ELF-1 (cell line): ENCODE data around the gene ACOT7.

Experiments
- DNase-seq: peaks from one replicate; pipeline ENCODE4 v3.0.0-alpha.2; 2016; ENCODE audit warnings: low read depth, low spot score

Gene ACOT7

DNA sequence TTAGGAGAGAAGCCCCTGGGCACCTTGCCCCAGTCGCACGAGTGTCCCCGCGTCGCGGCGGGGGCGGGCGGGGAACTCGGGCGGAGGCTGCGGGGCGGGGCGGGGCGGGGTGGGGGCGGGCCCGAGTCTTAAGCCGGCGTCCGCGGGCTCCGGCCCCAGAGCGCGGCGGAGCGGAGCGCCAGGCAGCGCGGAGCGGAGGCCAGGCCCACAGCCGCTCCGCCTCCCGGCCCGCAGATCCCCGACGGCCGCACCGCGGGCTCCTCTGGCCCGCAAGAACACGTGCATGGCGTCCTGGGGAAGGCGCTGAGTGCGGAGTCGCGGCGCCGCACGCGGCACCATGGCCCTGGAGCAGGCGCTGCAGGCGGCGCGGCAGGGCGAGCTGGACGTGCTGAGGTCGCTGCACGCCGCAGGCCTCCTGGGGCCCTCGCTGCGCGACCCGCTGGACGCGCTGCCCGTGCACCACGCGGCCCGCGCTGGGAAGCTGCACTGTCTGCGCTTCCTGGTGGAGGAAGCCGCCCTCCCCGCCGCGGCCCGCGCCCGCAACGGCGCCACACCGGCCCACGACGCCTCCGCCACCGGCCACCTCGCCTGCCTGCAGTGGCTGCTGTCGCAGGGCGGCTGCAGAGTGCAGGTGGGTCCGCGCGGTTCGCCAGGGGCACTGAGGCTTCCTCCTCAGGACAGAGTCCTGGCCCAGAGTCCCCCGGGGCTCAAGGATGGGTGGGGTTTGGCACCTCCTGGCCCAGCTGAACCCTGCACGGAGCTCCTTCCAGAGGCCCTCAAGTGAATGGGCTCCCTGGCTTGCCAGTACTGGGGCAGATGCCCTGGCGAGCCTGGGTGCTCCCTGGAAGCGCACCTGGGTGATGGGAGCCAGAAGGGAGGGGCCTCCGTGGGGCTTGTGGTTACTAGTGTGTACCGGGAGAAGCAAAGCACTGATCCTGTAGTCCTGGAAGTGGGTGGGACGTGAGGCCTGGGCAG is 31.3 kb upstream of the ACOT7 start, which contains the start of gene ESPN:
Gene ESPN (plus strand): TSS at position 158 of the 975 bp plus-strand sequence. CDS start 180 bp downstream, at position 338.
- DNase-seq: no peak

DNA sequence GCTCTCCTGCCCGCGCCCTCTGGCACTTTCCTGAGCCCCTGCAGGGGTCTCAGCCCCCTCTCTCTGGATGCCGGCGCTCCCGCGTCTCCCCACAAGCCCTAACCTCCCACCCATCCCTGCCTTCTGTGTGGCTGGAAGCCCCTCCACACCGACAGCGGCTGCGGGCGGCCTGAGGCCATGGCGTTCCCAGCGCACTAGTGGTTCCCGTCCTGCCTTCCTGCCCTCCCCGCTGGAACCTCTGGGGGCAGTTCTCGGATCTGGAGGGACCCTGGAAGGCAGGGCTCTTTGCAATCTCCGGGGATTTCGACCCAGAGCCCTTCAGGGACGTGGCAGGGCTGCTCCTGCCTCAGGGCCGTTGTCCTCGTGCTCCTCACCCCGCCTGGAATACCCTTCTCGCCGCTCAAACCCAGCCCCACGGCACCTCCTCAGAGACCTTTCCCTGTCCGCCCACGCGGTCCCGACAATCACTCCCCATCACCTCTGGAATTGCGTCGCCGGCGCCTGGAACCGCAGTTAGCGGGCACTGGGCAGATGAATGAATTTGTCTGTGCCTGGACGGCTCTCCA is 30.5 kb upstream of the ACOT7 start:
- DNase-seq: peak; percentile 34

DNA sequence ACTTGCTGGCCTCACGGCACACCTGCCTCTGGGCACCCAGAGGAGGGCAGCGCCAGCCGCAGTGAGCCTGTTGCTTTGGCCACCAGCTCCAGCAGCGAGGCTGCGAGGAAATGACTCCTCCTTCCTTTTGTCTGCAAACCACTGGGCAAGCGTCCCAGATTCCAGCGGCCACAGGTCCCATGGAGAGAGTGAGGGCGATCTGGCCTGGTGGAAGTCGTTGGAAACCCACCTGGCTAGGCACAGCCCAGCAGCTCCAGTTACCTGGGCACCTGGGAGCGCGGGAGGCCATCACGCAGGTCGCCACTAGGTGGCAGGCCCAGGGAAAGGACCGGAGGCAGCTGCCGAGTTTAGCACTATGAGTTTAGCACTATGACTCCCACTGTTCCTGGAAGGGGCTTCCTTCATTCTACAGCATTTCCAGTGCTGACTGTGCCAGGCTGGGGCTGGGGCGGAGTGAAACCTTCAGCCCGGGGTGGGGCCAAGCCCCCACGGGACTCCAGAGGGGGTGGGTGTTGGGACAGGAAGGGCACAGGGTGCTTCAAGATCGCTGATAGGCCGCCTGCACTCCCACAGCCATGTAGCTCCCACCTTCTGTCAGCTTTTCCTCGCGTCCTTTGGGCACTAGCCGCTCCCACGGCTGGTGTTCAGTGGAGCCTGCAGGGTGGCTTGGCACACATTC is 29.9 kb upstream of the ACOT7 start:
- peak; percentile 80 for DNase-seq

DNA sequence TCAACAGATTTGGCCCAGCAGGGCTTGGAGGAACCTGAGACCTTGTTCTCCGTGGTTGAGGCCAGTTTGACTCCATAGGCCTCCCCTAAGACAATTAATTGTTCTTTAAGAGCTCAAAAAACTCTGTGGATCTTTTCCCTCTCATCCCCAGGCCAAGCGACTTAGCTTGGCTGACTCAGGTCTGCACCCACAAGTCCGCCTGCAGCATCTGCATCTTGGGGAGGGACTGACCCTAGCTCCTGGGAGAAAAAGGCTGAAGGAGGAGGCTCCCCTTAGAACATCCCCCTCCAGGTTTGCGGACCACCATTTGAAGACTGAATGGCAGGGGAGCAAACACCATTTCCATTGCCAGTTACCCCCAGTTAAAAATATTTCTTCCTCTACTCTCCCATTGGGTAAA is 27.7 kb upstream of the ACOT7 start:
- DNase-seq: no peak

DNA sequence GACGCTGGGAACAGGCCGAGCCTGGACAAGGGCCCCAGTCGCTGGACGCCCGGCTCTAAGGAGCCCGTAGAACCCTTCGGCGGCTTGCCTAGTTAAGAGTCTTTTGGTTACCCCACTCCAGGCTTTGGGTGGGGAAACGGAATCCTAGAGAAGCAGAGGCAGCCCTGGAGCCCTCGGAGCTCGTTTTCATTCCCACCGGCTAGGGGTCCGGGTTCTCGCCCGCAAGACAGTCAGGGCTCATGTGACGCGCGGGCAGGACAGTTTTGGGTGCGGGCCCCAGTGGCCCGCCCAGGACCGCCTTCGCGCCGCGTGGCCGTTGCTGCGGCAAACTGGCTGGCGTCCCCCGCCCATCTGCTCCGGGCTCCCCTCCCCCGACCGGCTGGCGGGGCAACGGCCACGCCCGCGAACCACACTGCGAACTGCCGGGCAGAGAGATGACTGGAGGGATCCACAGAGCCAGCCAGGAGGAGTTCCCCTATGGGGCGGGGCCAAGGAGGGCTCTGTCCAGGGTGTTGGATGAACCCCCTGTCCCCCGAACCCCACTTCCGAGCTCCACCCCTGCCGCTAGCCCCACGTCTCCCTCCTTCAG is 27.0 kb upstream of the ACOT7 start:
- peak; percentile 26 for DNase-seq

DNA sequence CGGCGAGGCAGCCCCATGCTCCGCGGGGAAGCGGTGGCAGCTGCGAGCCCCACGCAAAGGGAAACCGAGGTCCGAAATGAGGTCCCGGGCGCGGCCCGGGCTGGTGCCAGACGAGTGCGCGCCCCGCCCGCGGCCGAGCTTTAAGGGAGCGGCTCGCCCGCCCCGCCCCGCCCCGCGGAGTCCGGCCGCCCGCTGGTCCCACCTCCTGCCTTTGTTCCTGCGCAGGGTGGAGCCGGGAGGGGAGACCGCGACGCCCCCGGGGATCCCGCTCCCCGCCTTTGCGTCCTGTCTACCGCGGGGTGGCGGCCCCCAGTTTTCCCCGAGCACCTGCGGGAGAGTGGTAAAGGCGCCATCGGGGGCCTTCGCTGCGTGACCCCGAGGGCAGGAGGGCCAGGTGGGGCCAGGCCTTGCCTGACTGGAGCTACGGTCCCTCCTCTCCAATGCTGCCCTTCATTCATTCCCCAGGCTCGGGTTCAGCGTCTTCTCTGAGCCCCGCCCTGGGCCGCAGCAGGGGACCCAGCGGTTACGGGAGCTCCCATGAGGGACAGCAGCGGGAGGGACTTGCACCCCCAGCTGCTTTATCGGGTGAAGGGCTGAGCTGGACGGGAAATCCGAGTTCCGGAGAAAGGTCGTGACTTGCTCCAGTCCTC is 26.4 kb upstream of the ACOT7 start, which contains the start of gene HES2:
Gene HES2 (minus strand): TSS at position 116 of the 650 bp plus-strand sequence. CDS start 99 bp downstream, at position 17.
- DNase-seq: peak; percentile 40

DNA sequence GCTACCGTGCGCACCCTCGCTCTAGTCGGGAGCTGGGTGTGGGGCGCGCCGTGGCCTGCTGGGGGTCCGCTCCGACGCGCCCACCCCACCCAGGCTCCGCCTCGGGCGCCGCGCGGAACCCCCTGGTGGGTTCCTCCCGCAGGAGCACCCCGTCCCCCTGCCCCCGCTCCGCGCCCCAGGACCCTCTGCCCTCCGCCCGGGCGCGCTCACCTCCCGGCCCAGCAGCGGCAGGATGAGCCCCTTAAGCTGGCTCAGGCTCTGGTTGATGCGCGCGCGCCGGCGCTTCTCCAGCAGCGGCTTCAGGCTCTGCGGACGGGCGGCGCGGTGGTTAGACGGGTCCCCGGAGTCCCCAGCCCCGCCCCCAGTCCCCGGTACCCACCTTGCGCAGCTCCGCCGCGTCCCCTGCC is 25.8 kb upstream of the ACOT7 start:
- DNase-seq: no peak

DNA sequence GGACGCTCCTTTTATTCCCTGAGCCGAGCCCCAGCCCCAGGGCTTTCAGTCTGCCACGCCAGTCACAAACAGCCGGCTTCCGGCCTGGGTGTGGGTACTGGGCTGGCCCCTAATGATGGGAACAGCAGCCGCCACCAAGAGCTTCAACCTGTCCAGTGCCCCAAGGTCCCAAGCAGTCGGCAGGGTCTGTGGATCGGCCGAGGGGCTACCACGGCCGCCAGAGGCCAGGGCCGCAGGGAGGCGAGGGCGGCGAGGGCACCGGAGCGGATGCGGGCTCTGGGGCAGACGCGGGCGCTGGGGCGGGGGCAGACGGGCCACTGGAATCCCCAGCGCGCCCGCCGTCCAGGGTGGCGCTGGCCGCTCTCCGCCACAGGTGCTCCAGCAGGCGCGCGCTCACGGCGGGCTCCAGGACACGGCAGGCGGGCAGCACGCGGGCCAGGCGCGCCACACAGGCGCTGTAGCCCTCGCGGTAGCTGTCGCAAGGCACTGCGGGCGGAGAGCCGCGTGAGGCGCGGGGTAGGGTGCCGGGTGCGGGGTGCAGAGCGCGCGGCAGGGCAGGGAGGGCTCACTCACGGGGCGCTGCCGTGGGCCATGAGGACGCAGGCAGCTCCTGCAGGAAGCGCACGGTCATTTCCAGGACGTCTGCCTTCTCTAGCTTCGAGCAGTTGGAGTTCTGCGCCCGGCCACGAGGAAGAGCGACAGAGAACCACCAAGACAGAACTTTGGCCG is 25.3 kb upstream of the ACOT7 start:
- DNase-seq: no peak

DNA sequence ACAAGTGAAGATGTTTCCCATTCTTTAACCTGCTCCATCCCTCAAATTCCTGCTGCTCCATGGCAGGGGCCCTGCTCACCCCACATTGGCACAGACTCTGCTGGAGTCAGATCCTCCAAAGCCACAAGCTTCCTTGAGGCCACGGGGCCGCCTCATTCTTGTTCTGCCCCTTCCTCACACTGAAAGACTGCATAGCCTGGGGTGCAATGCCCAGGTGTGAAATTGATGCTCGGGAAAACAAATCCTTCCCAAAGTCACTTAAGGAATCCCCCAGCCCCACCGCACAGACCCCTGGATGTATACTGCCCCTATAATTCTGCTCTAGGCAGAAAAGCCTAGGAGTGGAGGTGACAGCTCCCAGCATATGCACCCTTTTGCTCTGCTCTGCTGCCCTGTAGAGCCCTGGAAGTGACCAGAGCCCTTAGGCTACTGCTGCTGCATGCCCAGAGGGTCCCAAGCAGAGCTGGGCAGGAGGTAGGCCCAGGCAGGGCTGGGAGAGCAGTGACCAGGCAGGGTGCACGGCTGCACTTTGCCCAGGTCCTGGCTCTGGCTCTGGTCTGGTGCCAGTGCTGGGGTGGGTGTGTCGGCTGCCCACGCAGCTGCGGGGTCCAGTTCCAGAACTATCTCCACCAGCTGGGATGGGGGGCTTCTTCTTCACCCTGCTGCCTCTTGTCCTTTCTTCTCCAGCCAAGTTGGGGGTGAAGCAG is 24.5 kb upstream of the ACOT7 start:
- no peak for DNase-seq

DNA sequence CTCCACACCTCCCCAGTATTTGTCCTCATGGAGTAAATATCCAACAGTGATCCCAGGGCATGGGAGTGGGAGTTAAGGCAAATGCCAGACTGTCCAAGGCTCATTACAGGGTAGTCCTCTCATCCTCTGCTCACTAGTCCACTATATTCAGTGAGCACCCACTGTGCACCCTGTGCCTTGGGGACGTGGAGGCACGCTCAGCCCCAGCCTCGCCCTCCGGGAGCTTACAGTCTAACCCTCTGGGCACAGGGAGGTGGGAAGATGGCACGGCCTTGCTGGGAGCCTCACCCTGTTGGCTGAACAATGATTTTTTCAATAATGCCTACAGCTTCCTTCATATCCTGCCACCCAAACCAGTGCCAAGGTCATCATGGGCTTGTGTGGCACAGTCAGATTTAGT is 23.3 kb upstream of the ACOT7 start:
- no peak for DNase-seq

DNA sequence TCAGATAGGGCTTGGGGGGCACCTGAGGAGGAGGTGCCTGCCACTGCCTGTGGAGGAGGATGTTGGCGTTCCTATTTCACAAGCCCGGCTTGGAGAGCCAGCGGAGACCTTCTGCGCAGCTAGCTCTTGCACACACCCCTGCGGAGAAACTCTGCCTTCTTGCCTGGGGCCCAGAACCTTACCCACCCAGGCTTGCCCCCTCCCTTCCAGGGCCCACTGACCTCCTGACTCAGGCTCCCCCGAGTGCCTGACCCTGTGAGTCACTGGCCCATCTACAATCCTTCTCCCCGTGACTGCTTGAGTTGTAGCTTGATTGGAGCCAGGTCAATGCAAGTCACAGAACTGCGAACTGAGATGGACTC is 22.7 kb upstream of the ACOT7 start:
- DNase-seq: no peak

DNA sequence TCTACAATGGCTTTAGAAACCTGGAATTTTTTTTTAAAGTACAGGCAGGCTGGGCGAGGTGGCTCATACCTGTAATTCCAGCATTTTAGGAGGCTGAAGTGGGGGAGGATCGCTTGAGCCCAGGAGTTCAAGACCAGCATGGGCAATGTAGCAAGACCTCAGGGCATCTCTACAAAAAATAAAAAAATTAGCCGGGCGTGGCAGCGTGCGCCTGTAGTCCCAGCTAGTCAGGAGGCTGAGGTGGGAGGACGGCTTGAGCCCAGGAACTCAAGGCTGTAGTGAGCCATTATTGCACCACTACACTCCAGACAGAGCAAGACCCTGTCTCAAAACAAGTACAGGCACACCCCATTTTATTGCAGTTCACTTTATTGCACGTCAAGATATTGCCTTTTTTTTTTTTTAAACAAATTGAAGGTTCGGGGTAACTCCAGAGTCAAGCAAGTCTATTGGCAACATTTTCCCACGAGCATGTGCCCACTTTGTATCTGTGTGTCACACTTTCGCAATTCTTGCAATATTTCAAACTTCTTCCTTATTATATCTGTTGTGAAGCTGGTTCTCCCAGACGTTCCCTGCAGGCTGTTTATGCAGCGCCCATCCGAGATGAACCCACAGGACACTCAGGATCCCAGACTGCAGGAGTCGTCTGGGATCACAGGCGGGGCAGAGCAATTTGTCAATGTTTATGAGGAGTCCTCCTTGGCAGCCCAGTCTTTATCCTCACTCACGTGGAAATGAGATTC is 21.5 kb upstream of the ACOT7 start:
- no peak for DNase-seq

DNA sequence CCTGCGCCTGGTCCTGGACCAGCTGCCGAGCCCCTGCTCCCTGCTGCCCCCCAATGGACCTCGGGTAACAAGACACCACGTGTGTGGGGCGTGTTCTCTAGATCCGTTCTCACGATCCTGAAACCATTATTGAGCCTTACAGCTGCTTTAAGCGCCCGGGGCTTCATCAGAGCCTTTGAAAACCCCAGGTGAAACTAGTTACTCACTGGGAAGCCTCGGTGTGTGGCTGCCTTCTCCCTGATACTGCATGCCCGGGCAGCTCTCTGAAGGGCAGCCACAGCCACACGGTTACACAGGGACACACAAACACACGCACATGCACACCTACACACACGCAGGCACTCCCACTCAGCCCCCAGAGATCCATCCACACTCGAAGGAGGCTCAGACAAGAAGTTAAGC is 20.9 kb upstream of the ACOT7 start:
- peak; percentile 92 for DNase-seq

DNA sequence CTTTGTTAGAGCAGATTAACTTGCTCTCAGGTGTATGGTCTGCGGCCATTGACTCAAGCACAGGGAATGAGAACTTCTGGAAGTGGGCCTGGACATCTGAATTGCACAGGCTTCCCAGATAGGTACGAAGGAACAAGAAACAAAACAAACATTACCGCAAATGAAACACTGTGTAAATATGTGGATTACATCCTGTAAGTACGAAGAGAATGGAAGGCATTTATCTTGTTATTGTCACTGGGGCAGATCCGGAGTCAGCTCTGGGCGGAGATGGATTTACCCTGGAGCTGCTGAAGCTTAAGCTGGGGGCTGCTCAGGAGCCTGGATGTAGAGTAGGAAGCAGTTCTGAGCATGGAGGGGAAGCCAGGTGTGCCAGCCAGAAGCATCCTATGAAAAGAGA is 19.3 kb upstream of the ACOT7 start:
- no peak for DNase-seq

DNA sequence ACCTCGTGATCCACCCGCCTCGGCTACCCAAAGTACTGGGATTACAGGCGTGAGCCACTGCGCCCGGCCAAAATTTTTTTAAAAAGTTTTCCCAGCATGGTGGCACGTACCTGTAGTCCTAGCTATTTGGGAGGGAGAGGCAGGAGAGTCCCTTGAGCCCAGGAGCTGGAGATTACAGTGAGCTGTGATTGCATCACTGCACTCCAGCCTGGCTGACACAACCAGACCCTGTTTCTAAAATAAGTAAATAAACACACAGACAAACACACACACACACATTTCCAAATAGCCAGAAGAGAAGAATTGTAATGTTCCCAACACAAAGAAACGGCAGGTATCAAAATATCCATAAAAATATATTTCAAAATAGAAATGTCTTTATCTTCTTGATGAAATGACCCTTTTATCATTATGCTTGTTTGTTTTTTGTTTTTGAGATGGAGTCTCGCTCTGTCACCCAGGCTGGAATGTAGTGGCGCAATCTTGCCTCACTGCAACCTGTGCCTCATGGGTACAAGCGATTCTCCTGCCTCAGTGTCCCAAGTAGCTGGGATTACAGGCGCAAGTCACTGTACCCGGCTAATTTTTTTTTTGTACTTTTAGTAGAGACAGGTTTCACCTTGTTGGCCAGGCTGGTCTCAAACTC is 16.8 kb upstream of the ACOT7 start:
- no peak for DNase-seq

DNA sequence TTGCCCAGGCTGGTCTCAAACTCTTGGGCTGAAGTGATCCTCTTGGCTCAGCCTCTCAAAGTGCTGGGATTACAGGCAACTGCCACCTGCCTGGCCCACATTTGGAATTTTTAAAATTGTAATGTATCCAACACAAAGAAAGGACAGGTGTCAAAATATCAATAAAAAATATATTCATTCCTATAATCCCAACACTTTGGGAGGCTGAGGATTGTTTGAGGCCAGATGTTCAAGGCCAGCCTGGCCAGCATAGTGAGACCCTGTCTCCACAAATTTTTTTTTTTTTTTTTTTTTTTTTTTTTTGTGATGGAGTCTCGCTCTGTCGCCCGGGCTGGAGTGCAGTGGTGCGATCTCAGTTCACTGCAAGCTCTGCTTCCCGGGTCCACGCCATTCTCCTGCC is 16.2 kb upstream of the ACOT7 start:
- DNase-seq: no peak

DNA sequence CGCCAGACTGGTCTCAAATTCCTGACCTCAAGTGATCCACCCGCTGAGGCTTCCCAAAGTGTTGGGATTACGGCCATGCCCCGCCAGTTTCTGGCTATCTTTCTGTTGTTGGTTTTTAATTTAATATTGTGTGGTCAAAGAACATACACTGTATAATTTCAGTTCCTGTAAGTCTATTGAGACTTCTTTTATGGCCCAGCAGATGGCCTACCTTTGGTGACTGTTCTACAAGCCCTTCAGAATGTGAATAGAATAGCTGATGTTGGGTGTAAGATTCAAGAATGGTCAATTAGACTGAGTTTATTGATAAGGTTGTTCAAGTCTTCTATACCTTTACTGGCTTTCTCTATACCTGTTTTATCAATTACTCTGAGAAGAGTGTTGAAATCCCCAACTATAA is 15.5 kb upstream of the ACOT7 start:
- no peak for DNase-seq

DNA sequence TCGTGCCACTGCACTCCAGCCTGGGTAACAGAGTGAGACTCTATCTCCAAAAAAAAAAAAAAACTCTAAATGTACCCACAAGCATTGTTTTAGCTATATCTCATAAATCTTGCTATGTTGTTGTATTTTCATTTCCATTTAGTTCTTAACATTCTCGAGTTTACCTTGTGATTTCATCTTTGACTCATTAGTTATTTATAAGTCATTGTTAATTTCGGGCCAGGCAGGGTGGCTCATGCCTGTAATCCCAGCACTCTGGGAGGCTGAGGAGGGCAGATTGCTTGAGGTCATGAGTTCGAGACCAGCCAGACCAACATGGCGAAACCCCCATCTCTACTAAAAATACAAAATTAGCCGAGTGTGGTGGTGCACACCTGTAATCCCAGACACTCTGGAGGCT is 14.5 kb upstream of the ACOT7 start:
- DNase-seq: no peak

DNA sequence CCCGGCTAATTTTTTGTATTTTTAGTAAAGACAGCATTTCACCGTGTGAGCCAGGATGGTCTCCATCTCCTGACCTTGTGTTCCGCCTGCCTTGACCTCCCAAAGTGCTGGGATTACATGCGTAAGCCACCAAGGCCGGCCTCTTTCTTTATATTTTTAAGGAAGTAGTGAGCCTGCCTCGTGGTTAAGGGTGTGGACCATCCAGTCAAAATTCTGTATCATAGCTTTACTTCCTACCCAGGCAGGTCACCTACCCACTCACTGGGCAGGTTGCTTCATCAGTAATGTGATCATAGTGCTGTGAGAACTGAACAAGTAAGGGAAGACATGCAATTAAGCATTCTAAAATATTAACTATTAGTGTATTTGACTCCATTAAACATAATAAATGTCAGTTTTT is 8.1 kb upstream of the ACOT7 start:
- no peak for DNase-seq
